HepG2 (cell line): ENCODE data around the gene ZBTB18. TPM values are rescaled to one million over a fixed set of nuclear protein-coding genes. Genes with fewer than 3 reads are reported as not detected.

Experiments used
- ATAC-seq: fragments of 200-7000 bp; cut with Tn5 transposase; 3 replicates; pipeline ENCODE4 v1.9.1; 2020; ENCODE audit warnings: mild to moderate bottlenecking, moderate library complexity
- BruUV-seq: library from RNA; stranded (reverse); fragments of 400-500 nt; replicated peaks from 2 replicates; lab custom pipeline; 2021; lab: Mats Ljungman, UMichigan
- CTCF ChIA-PET: fragments of 300-600 bp; formaldehyde crosslinking; extraction: SDS; loops from one replicate; lab custom pipeline; 2021; ENCODE audit warnings: low total read pairs, inconsistent platforms, low intra/inter-chr PET ratio; lab: Yijun Ruan, JAX
- POLR2A ChIA-PET: fragments of 350-600 bp; sonication (Branson Sonifier 250); formaldehyde crosslinking; loops from one replicate; lab custom pipeline; 2020; ENCODE audit warnings: antibody characterized with exemption, inconsistent platforms; lab: Yijun Ruan, JAX
- DNase-seq: peaks from one replicate; pipeline ENCODE4 v3.0.0-alpha.2; 2015; ENCODE audit warnings: low spot score
- FAIRE-seq: peaks from 3 replicates; lab custom pipeline; 2011; peaks lifted over from hg19 to GRCh38; lab: Jason Lieb, UNC
- H2AFZ ChIP-seq: one replicate; pipeline ENCODE4 v1.6.1; 2011; ENCODE audit warnings: low read length, inconsistent platforms
- H3K27ac ChIP-seq: fragments of 300-600 bp; 3 replicates; pipeline ENCODE4 v1.8.0; 2011; ENCODE audit warnings: mixed run types, mild to moderate bottlenecking, mixed read lengths, low read length, inconsistent platforms; ENCODE audit not compliant: insufficient read depth; ENCODE audit errors: extremely low read length
- H3K27me3 ChIP-seq, 2 experiments: fragments of 200-600 bp in 1 of 2; 2 replicates in 1 of 2; 3 replicates in 1 of 2; pipeline versions ENCODE4 v1.6.0 to v1.8.0; 2011; ENCODE audit warnings: low read length in 2 of 2, mild to moderate bottlenecking in 2 of 2, moderate library complexity in 2 of 2, inconsistent platforms in 1 of 2; ENCODE audit not compliant: insufficient read depth in 2 of 2, control insufficient read depth in 1 of 2
- H3K36me3 ChIP-seq, 2 experiments: fragments of 200-600 bp in 1 of 2; replicated peaks in 1 of 2; 2 replicates in 1 of 2; 3 replicates in 1 of 2; pipeline versions ENCODE4 v1.5.1 to v1.8.0; 2011; ENCODE audit warnings: low read length in 2 of 2, inconsistent platforms in 1 of 2; ENCODE audit not compliant: insufficient read depth in 2 of 2, control insufficient read depth in 1 of 2
- H3K4me1 ChIP-seq: 2 replicates; pipeline ENCODE4 v1.5.1; 2012; ENCODE audit warnings: low read length, inconsistent platforms; ENCODE audit not compliant: insufficient read depth
- H3K4me2 ChIP-seq: 2 replicates; pipeline ENCODE4 v1.6.0; 2011; ENCODE audit warnings: low read depth, low read length, inconsistent platforms
- H3K4me3 ChIP-seq, 3 experiments: fragments of 200-600 bp in 1 of 3; sonication (generic), shearing (Covaris generic) in 1 of 3; replicated peaks in 1 of 3; 2 replicates each; pipeline ENCODE4 v1.5.1; 2011 to 2016; ENCODE audit warnings: low read length in 3 of 3, inconsistent platforms in 2 of 3, low read depth in 2 of 3, mild to moderate bottlenecking in 2 of 3, control low read depth in 1 of 3, mixed read lengths in 1 of 3; ENCODE audit not compliant: insufficient read depth in 1 of 3
- H3K79me2 ChIP-seq: one replicate; pipeline ENCODE4 v1.6.1; 2011; ENCODE audit warnings: low read length, inconsistent platforms; ENCODE audit not compliant: insufficient read depth
- H3K9ac ChIP-seq: 2 replicates; pipeline ENCODE4 v1.6.0; 2011; ENCODE audit warnings: mild to moderate bottlenecking, low read depth, low read length, inconsistent platforms; ENCODE audit not compliant: insufficient read depth
- H3K9me3 ChIP-seq: 2 replicates; pipeline ENCODE4 v1.5.1; 2012; ENCODE audit warnings: mild to moderate bottlenecking, low read length
- H4K20me1 ChIP-seq: 2 replicates; pipeline ENCODE4 v1.6.0; 2011; ENCODE audit warnings: inconsistent platforms, mild to moderate bottlenecking, low read length, moderate library complexity; ENCODE audit not compliant: insufficient read depth
- FOSL1 ChIP-seq: sonication (generic); formaldehyde crosslinking; IDR thresholded peaks from 2 replicates; pipeline ENCODE4 v1.9.0; 2021; ENCODE audit warnings: missing genetic modification reagents, borderline replicate concordance
- GATAD2A ChIP-seq: IDR thresholded peaks from 2 replicates; pipeline ENCODE4 v1.6.1; 2016
- HOMEZ ChIP-seq: IDR thresholded peaks from 2 replicates; pipeline ENCODE4 v1.6.1; 2016; ENCODE audit warnings: low read depth
- KDM3A ChIP-seq: IDR thresholded peaks from 2 replicates; pipeline ENCODE4 v1.6.1; 2018; ENCODE audit warnings: low read depth, missing compliant biosample characterization
- NCOA1 ChIP-seq: sonication (generic); formaldehyde crosslinking; IDR thresholded peaks from 2 replicates; pipeline ENCODE4 v1.9.0; 2021; ENCODE audit warnings: missing genetic modification reagents
- NFYB ChIP-seq: sonication (generic); formaldehyde crosslinking; IDR thresholded peaks from 2 replicates; pipeline ENCODE4 v1.4.0; 2020; ENCODE audit warnings: missing genetic modification reagents
- NFYC ChIP-seq: IDR thresholded peaks from 2 replicates; pipeline ENCODE4 v1.6.1; 2016; ENCODE audit warnings: missing genetic modification reagents, missing compliant biosample characterization
- NPAS2 ChIP-seq: sonication (generic); formaldehyde crosslinking; IDR thresholded peaks from 2 replicates; pipeline ENCODE4 v1.8.0; 2022; ENCODE audit warnings: mild to moderate bottlenecking, missing genetic modification reagents, borderline replicate concordance
- NR3C1 ChIP-seq: sonication (generic); formaldehyde crosslinking; IDR thresholded peaks from 2 replicates; pipeline ENCODE4 v1.4.0; 2020; ENCODE audit warnings: missing genetic modification reagents
- RFXANK ChIP-seq: IDR thresholded peaks from 2 replicates; pipeline ENCODE4 v1.6.1; 2016
- SKI ChIP-seq: fragments of 450-650 bp; IDR thresholded peaks from one replicate; pipeline ENCODE4 v1.6.1; 2018; ENCODE audit warnings: mild to moderate bottlenecking; ENCODE audit not compliant: partially characterized antibody
- ZNF160 ChIP-seq: sonication (generic); formaldehyde crosslinking; IDR thresholded peaks from 2 replicates; pipeline ENCODE4 v1.8.0; 2022; ENCODE audit warnings: mild to moderate bottlenecking, inconsistent platforms, missing genetic modification reagents
- ZNF816 ChIP-seq: sonication (generic); formaldehyde crosslinking; IDR thresholded peaks from 2 replicates; pipeline ENCODE4 v1.8.0; 2022; ENCODE audit warnings: missing genetic modification reagents, mild to moderate bottlenecking, borderline replicate concordance
- whole genome bisulfite sequencing: methylation state at CpG from one replicate; pipeline ENCODE4 v1.1.6; 2017; ENCODE audit warnings: low lambda C conversion rate; 5-methylcytosine and 5-hydroxymethylcytosine counted together
- in situ Hi-C: cut with HindIII; loops from 2 replicates; pipeline ENCODE4 v1.10.0; 2017; ENCODE audit warnings: low pct_unique_long_range_greater_than_20kb; ENCODE audit not compliant: extremely low pct_ligation_motif_present
- intact Hi-C: fragments of 100-400 bp; cut with micrococcal nuclease; formaldehyde crosslinking; loops from one replicate; pipeline ENCODE4 v1.10.0; 2022; ENCODE audit not compliant: unreplicated experiment
- polyA plus RNA-seq, 8 experiments: library from polyadenylated mRNA; depleted of rRNA in 3 of 8; stranded (reverse) in 7 of 8; unstranded in 1 of 8; fragments of >200 nt; fragmentation: Illumina TruSeq in 4 of 8; extraction: Trizol in 4 of 8; gene quantifications; 2 replicates each; pipeline versions ENCODE4 v1.2.1 to v1.2.3, GENCODE V29; 2011 to 2016; ENCODE audit warnings: low read depth in 4 of 8, missing spikeins in 1 of 8, mixed read lengths in 1 of 8; ENCODE audit not compliant: insufficient read depth in 1 of 8
- total RNA-seq, 5 experiments: library from RNA; depleted of rRNA; stranded (reverse); fragments of >200 nt; fragmentation: Illumina TruSeq; extraction: Trizol; gene quantifications; 2 replicates each; pipeline ENCODE4 v1.2.3, GENCODE V29; 2016; ENCODE audit warnings: low read depth in 1 of 5
- TF ChIP-seq, protein P1 (sequence below): sonication (generic); formaldehyde crosslinking; IDR thresholded peaks from 2 replicates; pipeline ENCODE4 v1.5.0; 2020; ENCODE audit warnings: missing genetic modification reagents
- TF ChIP-seq, protein P2 (sequence below): sonication (generic); formaldehyde crosslinking; IDR thresholded peaks from 2 replicates; pipeline ENCODE4 v1.4.0; 2020; ENCODE audit warnings: missing genetic modification reagents

ZBTB18 gene
- total and polyA plus RNA-seq, 2 of the 13 experiments (the other 11 are each of a cell fraction or from before 2014, with no cell fraction given): 3.1 to 4.3 TPM

GRCh38 chr1:244054924-244055263, 3.8 kb downstream of the ZBTB18 start:
- WGBS: 96% methylated on average over 24 of the region's 27 CpGs
- no peaks in the 10 kb centered on the region for H3K9me3 ChIP-seq
- H3K4me2 ChIP-seq: no peak overlapping the region
- no TSS peak for BruUV-seq
- CTCF ChIA-PET: no interaction called here
- ATAC-seq (no peak), FAIRE-seq (no peak)
- no peaks in the 10 kb centered on the region for H3K27me3 ChIP-seq
- peaks cover 3 to 15% of the 10 kb centered on the region in 2 experiments; a peak in 3 of 5 replicates for H3K36me3 ChIP-seq
- no peak overlapping the region for H3K9ac ChIP-seq
- H2AFZ ChIP-seq: no peak overlapping the region
- H3K4me1 ChIP-seq: peaks cover 17% of the 10 kb centered on the region
- POLR2A ChIA-PET: no interaction called here
- no peak overlapping the region for H3K27ac ChIP-seq
- TF ChIP-seq HOMEZ (CRISPR knock-in tag) (no peak), ZNF160 (no peak), FOSL1 (CRISPR knock-in tag) (no peak), NFYC (CRISPR knock-in tag) (no peak), NPAS2 (CRISPR knock-in tag) (no peak), NFYB (no peak), ZNF816 (CRISPR knock-in tag) (no peak), KDM3A (CRISPR knock-in tag) (no peak), NCOA1 (CRISPR knock-in tag) (no peak), NR3C1 (no peak), GATAD2A (CRISPR knock-in tag) (no peak), SKI (no peak), RFXANK (CRISPR knock-in tag) (no peak)
- TF ChIP-seq, protein P1, sequence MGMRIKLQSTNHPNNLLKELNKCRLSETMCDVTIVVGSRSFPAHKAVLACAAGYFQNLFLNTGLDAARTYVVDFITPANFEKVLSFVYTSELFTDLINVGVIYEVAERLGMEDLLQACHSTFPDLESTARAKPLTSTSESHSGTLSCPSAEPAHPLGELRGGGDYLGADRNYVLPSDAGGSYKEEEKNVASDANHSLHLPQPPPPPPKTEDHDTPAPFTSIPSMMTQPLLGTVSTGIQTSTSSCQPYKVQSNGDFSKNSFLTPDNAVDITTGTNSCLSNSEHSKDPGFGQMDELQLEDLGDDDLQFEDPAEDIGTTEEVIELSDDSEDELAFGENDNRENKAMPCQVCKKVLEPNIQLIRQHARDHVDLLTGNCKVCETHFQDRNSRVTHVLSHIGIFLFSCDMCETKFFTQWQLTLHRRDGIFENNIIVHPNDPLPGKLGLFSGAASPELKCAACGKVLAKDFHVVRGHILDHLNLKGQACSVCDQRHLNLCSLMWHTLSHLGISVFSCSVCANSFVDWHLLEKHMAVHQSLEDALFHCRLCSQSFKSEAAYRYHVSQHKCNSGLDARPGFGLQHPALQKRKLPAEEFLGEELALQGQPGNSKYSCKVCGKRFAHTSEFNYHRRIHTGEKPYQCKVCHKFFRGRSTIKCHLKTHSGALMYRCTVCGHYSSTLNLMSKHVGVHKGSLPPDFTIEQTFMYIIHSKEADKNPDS (CRISPR knock-in tag): no peak
- TF ChIP-seq, protein P2, sequence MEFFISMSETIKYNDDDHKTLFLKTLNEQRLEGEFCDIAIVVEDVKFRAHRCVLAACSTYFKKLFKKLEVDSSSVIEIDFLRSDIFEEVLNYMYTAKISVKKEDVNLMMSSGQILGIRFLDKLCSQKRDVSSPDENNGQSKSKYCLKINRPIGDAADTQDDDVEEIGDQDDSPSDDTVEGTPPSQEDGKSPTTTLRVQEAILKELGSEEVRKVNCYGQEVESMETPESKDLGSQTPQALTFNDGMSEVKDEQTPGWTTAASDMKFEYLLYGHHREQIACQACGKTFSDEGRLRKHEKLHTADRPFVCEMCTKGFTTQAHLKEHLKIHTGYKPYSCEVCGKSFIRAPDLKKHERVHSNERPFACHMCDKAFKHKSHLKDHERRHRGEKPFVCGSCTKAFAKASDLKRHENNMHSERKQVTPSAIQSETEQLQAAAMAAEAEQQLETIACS (CRISPR knock-in tag): no peak
- TF ChIP-seq, all 625 proteins: peak for 0
- Histone ChIP-seq H3K79me2 (peaks cover 5% of the 10 kb centered on the region), H4K20me1 (no peaks in the 10 kb centered on the region), H3K4me3 (no peak overlapping the region)
- intact Hi-C loops: loop anchor here (10.0 kb wide), 1 partner anchor 400 kb away; the partner anchor contains the start of gene ADSS2
- no peak for DNase-seq
- in situ Hi-C loops: no loop called here
